Immature natural killer cell (primary cell): ENCODE measurements around the gene NGDN. TPM values are rescaled to one million over a fixed set of nuclear protein-coding genes. Genes with fewer than 3 reads are reported as not detected.

Experiments used
- DNase-seq, 3 donors: peaks; one replicate each; pipeline ENCODE4 v3.0.0; 2022; ENCODE audit warnings: mixed read lengths in 1 of 3
- H3K27ac Mint-ChIP-seq, 6 donors: one replicate each; pipeline ENCODE4 v1.8.0; 2020; ENCODE audit warnings: mixed read lengths in 6 of 6, mild to moderate bottlenecking in 5 of 6, inconsistent platforms in 4 of 6, moderate library complexity in 3 of 6
- H3K27me3 Mint-ChIP-seq, 3 donors: one replicate each; pipeline ENCODE4 v1.8.0; 2020 to 2021; ENCODE audit warnings: low read depth in 3 of 3, mild to moderate bottlenecking in 3 of 3, mixed read lengths in 3 of 3, moderate library complexity in 3 of 3, inconsistent platforms in 1 of 3
- H3K36me3 Mint-ChIP-seq, 3 donors: one replicate each; pipeline ENCODE4 v1.8.0; 2020; ENCODE audit warnings: mixed read lengths in 3 of 3, inconsistent platforms in 2 of 3, mild to moderate bottlenecking in 2 of 3
- H3K4me1 Mint-ChIP-seq, 2 donors: one replicate each; pipeline ENCODE4 v1.8.0; 2020; ENCODE audit warnings: inconsistent platforms in 2 of 2, mild to moderate bottlenecking in 2 of 2, mixed read lengths in 2 of 2, moderate library complexity in 1 of 2
- H3K4me3 Mint-ChIP-seq, 5 donors: one replicate each; pipeline ENCODE4 v1.8.0; 2020; ENCODE audit warnings: mild to moderate bottlenecking in 5 of 5, mixed read lengths in 5 of 5, inconsistent platforms in 3 of 5, moderate library complexity in 3 of 5
- H3K9me3 Mint-ChIP-seq, 6 donors: one replicate each; pipeline ENCODE4 v1.8.0; 2020; ENCODE audit warnings: mild to moderate bottlenecking in 6 of 6, mixed read lengths in 6 of 6, inconsistent platforms in 4 of 6, moderate library complexity in 3 of 6
- polyA plus RNA-seq, 3 donors: library from polyadenylated mRNA; unstranded; fragments of 300-500 nt; fragmentation: Illumina TruSeq; gene quantifications; one replicate each; pipeline ENCODE4 v1.2.3, GENCODE V29; 2021

Gene NGDN
- polyA plus RNA-seq, 3 donors from 2014 or later = 52.3 to 84.8 (median 81.5) TPM

DNA sequence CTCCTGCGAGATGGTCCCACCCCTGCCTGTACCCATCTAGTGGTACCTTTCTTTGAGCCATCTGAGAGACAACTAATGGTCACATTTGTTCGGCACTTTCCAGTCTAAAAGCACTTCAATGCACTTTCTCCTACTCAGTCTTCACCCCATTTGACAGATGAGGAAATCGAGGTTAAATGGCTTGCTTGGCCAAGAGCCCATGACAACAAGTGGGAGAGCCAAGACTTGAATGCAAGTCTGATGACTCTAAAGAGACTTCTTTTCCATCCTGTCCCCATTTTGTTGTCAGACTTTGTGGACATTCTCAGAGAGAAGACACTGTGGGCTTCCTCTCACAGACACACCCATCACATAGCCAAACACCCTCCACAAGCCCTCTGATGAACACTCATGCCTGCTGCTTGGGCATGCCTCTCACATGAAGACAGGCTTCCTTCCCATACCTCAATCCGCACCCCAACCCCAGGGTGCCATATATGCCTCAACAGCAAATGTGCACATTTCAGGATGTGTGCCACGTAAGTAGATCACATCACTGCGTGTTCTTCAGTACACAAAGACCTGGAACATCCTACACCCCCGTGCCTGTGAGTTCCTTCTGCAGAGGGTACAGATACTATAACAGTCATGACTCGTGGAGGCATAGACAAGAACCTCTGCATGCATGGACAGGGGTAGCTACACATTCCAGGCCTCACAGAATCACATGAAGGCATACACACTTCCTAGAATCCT is 34.8 kb upstream of the NGDN start:
- H3K27me3 Mint-ChIP-seq = peaks cover 1 to 11% (median 2%) of the 10 kb centered on the region in 3 donors
- no peaks in the 10 kb centered on the region for H3K36me3 Mint-ChIP-seq
- H3K9me3 Mint-ChIP-seq = no peaks in the 10 kb centered on the region
- peaks cover 0 to 3% of the 10 kb centered on the region in 2 donors for H3K4me1 Mint-ChIP-seq
- H3K4me3 Mint-ChIP-seq = no peak overlapping the region
- no peak overlapping the region for H3K27ac Mint-ChIP-seq
- no peak for DNase-seq

DNA sequence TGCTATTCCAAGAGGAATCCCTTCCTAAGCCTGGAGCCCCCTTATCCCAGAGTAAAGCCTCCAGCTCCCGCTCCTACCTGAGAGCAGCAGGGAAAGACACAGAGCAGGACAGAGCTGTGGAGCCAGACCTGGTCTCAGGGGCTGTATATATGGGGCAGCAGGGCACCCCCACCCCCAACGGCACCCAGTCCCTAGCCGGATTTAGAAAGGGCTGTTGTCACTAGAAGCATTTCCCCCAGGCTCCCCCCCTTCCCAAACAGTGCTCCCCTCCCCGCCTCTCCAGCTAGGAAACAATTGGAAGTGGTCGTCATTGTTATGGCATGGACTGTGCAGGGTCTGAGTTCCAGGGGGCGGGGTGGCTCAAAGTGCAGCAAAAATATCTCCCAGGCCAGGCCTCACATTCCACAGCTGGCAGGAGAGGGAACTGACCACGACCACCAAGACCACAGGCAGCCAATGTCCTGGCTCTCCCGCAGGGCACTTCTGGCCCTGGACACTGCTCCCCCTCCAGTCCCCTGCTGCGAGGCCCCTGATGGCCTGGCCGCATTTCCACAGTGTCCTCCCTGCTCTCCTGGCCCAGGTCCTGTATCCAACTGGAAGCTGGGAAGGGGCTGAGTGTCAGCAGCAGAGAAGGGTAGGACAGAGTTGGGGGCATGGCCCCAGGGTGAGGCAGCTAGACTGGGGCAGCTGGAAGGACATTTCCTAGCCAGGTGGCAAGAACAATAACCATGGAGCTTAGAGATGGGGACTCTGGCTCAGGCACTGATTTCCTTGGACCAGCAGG is 33.8 kb upstream of the NGDN start, which contains the start of gene MYH7:
TSS of gene MYH7 (minus strand) at position 118 of the 784 bp plus-strand sequence. CDS start 1,928 bp downstream, outside the sequence.
- no peaks in the 10 kb centered on the region for H3K36me3 Mint-ChIP-seq
- no peak within 1 kb of the TSS for H3K27ac Mint-ChIP-seq

DNA sequence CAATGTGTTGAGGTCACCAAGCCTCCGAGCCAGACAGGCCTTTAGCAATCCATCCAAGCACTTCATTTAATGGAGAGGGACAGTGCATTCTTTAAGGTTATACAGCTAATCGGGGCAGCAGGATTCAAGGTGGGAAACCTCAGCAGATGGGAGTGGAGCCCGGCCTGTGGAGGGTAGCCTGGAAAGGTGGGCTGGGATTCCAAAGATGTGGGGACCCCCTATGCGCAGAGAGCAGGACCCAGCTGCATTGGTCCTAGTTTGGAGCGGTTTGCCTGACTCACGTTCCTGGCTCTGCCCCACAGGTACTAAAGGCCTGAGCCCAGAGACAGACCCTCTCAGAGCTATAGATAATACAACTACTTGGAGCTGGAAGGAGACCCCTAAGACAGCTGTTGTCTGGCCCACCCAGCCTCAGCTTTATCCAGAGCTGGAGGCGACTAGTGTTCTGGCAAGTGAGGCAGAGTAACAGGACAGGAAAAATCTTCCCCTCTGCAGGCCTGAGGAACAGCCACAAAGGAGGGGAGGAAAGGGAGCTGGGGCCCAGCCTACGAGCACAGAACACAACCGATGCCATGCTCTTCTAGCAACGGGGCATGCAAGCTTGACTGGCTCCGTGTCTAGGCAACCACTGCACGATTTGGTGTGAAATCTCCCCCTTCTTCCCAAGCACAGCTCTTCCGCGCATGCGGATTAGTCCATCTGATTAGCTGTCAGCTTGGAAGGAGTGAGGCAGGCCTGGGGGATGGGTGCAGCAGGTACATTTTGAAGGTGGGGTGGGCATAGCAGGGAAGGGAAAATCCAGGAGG is 33.0 kb upstream of the NGDN start:
- peaks cover 1 to 8% (median 2%) of the 10 kb centered on the region in 3 donors for H3K27me3 Mint-ChIP-seq
- DNase-seq = no peak
- no peaks in the 10 kb centered on the region for H3K9me3 Mint-ChIP-seq
- H3K4me3 Mint-ChIP-seq = no peak overlapping the region
- H3K36me3 Mint-ChIP-seq = no peaks in the 10 kb centered on the region
- H3K27ac Mint-ChIP-seq = no peak overlapping the region
- peaks cover 0 to 3% of the 10 kb centered on the region in 2 donors for H3K4me1 Mint-ChIP-seq

More for the DNA sequence above, 33.8 kb upstream of the NGDN start, which contains the start of gene MYH7:
- no peak within 1 kb of the TSS for H3K4me3 Mint-ChIP-seq
- peaks cover 0 to 3% of the 10 kb centered on the region in 2 donors for H3K4me1 Mint-ChIP-seq
- peaks cover 1 to 11% (median 2%) of the 10 kb centered on the region in 3 donors for H3K27me3 Mint-ChIP-seq
- DNase-seq = no peak
- H3K9me3 Mint-ChIP-seq = no peaks in the 10 kb centered on the region

DNA sequence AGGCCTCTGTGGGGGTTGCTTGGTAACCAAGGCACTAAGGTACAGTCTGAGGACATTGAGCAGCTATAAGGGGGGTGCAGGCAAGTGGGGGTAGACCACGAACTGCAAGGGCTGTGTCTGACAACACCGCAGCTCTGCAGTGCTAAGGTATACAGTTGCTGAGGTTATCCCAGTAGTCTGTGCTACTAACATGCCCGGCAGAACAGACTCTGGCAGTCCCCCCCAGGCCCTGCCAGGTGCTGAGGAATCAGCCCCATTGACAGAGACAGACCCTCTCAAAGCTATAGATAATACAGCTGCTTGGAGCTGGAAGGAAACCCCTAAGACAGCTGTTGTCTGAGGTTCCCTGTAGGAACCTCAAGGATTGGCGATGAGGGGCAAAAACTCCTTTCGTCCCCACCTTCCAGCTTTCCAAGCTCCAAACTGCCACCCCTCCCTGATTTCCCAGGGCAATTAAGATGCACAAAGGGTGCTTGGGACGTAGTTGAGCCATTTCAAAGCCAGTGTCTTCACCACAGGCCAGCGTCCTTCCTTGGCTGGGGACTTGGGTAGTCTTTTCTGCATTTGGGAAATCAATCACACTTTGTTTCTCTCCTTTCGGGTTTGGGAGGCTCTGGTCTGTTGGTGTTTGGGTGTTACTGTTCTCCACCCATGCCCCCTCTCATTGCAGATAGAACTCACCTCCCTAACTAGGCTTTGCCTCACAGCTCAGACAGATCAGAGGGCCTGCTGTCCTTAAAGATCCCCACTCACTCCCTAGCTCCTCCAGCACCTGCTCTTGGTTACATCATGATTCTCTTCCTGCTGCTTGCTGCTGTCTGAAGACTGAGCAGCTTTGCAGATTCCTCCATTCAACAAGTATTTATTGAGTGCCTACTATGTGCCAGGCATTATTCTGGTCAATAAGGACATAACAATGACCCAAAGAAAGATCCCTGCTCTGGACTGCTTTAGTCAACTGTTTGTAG is 32.1 kb upstream of the NGDN start:
- H3K9me3 Mint-ChIP-seq = no peaks in the 10 kb centered on the region
- H3K27me3 Mint-ChIP-seq = peaks cover 1 to 6% (median 2%) of the 10 kb centered on the region in 3 donors
- H3K4me3 Mint-ChIP-seq = peak overlapping the region in 1 of 5 donors; percentile 12
- H3K27ac Mint-ChIP-seq = peak overlapping the region in 1 of 6 donors; percentile 34
- no peak for DNase-seq
- no peaks in the 10 kb centered on the region for H3K36me3 Mint-ChIP-seq
- peaks cover 0 to 3% of the 10 kb centered on the region in 2 donors for H3K4me1 Mint-ChIP-seq

DNA sequence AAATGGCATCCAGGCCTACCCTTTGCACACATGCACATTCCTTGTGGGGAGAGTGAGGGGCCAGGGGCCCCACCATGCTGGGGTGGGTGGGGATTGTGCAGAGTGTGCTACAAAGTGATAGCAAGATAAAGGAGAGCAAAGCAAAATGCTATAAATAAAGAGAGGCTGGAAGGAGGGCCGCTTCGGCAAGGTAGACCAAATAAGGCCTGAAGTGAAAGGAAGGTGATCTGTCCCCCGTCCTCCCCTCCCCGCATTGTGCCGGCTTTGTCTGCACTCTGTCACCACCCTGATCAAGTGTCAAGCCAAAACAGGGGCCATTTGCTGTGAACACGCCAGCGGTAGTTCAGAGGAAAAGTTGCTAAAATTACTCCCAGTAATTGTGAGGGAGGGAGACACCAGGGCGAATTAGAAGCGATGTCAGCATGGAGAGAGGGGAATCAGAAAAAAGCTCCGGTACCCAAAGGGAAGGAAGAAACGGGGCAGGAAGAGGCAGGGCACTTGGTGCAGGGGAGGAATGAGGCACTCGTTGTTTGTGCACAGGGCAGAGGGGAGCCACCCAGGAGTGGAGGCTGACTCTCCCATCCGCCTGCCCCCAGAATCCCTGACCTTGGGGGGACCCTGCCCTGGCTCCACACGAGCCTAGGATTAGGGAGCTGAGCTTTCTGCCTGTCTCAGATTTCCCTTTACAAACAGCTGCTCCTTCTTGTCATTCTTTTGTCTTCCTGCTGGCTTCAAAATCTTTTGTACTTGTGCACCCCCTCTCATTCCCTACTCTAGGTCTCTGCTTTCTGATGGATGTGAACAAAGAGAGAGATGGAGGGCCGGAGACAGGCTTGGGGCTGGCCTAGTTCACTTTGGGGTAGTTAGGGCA is 31.2 kb upstream of the NGDN start:
- DNase-seq = no peak
- H3K4me1 Mint-ChIP-seq = peaks cover 0 to 3% of the 10 kb centered on the region in 2 donors
- peak overlapping the region in 2 of 6 donors; percentile 71 to 81 for H3K27ac Mint-ChIP-seq
- H3K9me3 Mint-ChIP-seq = no peaks in the 10 kb centered on the region
- H3K4me3 Mint-ChIP-seq = peak overlapping the region in 2 of 5 donors; percentile 31 to 52
- H3K36me3 Mint-ChIP-seq = no peaks in the 10 kb centered on the region
- peaks cover 0 to 8% (median 2%) of the 10 kb centered on the region in 3 donors for H3K27me3 Mint-ChIP-seq

DNA sequence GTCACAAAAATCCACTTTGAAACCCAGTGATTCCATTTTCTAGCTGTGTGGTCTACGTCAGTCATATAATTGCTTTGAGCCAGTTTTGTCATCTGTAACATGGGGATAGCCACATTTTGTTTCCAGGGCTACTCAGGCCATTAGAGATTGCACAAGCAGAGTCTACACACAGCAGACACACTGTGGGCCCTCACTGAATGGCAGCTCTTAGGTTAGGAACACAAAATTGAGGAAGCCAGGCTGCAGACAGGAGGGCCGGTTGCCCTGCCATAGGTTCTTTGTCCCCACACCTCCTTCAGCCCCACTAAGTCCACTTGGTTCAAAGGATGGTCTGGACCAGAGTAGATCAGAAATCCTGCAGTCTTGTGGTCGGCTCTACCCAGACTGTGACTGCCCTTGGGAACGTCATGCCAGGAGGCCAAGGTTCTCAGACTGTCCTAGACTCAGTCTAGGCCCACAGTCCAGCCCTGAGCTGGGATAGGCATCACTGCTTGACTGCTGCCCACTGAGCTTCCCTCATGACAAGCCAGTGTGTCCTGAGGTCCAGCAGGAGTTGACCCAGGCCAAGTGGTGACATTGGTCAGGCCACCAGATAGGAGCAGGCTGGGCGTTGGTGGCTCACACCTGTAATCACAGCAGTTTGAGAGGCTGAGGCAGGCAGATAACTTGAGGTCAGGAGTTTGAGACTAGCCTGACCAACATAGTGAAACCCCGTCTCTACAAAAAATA is 30.2 kb upstream of the NGDN start:
- H3K27ac Mint-ChIP-seq = no peak overlapping the region
- H3K9me3 Mint-ChIP-seq = no peaks in the 10 kb centered on the region
- H3K36me3 Mint-ChIP-seq = no peaks in the 10 kb centered on the region
- no peak overlapping the region for H3K4me3 Mint-ChIP-seq
- peaks cover 0 to 3% of the 10 kb centered on the region in 2 donors for H3K4me1 Mint-ChIP-seq
- DNase-seq = no peak
- peaks cover 0 to 10% (median 2%) of the 10 kb centered on the region in 3 donors for H3K27me3 Mint-ChIP-seq

DNA sequence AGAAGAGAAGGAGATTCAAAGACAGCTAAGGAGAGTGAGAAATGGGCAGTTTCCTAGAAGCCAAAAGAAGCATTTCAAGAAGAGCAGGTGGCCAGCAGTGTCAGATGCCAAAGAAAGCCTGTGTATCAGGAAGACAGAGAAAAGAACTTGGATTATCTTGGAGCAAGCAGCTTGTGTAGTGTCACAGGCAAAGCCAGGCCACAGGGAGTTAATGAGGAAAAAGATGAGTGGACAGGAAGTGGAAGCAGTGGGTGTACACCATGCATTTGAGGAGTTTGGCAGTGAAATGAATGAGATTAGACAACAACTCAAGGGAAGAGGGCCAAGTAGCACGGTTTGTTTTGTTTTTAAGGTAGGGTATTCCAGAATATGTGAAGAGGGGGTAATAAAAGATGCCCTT is 28.4 kb upstream of the NGDN start:
- no peak for DNase-seq
- H3K27ac Mint-ChIP-seq = no peak overlapping the region
- no peaks in the 10 kb centered on the region for H3K9me3 Mint-ChIP-seq
- no peak overlapping the region for H3K4me3 Mint-ChIP-seq
- H3K4me1 Mint-ChIP-seq = peaks cover 0 to 3% of the 10 kb centered on the region in 2 donors
- H3K27me3 Mint-ChIP-seq = peaks cover under 1 to 10% (median 4%) of the 10 kb centered on the region in 3 donors
- H3K36me3 Mint-ChIP-seq = no peaks in the 10 kb centered on the region

DNA sequence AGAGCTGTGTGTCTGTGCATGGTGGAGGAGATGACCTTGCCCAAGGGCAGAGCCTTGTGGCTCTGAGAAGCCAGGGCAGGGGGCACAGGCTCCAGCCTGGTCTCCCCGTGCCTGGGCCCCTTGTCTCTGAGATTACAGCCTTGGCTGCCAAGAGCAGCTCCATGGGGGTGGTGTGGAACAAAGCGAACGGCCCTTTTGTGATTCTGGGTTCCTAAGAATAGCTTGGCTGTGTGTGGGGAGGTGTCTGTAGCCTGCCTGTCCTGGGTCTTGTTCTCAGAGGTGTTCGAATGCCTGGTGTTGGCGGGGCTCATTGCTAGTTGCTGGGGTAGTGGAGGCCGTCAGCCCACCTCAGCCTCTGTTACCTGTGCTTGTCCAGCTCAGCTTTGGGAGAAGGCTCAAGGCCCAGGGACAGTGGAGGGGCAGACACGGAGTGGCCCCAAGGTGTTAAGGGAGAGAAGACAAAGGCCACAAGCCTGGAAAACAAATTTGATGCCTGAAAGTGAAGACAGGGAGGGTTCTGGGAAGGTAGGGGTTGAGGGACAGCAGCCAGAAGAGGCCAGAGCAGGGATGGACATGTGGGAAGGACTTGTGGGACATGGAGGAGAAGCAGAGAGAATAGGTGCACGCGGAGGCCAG is 26.7 kb upstream of the NGDN start:
- DNase-seq = no peak
- Mint-ChIP-seq H3K9me3 (no peaks in the 10 kb centered on the region), H3K36me3 (no peaks in the 10 kb centered on the region), H3K27ac (no peak overlapping the region), H3K4me3 (no peak overlapping the region), H3K27me3 (peaks cover 1 to 8% (median 6%) of the 10 kb centered on the region in 3 donors), H3K4me1 (peaks cover 0 to 3% of the 10 kb centered on the region in 2 donors)

DNA sequence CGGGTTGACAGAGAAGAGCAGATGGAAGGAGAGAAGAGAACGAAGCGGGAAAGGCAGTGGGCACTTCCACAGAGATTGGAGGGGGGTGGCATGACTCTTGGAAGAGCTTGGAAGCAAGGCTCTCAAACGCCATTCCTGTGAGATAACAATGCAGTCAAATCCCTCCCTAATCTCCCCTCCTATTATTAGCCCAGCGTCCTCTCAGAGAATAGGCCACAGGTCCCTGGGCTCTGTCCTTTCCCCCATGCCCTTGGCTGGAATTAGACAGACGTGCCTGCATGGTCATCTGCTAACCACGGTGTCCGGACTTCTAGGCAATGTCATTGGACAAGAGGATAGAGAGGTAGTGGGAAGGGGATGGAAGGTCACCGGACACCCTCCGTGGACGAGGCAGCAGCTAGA is 26.1 kb upstream of the NGDN start:
- H3K4me3 Mint-ChIP-seq = no peak overlapping the region
- H3K4me1 Mint-ChIP-seq = no peaks in the 10 kb centered on the region
- no peak for DNase-seq
- H3K9me3 Mint-ChIP-seq = no peaks in the 10 kb centered on the region
- no peaks in the 10 kb centered on the region for H3K36me3 Mint-ChIP-seq
- H3K27ac Mint-ChIP-seq = no peak overlapping the region
- peaks cover 1 to 8% (median 7%) of the 10 kb centered on the region in 3 donors for H3K27me3 Mint-ChIP-seq

DNA sequence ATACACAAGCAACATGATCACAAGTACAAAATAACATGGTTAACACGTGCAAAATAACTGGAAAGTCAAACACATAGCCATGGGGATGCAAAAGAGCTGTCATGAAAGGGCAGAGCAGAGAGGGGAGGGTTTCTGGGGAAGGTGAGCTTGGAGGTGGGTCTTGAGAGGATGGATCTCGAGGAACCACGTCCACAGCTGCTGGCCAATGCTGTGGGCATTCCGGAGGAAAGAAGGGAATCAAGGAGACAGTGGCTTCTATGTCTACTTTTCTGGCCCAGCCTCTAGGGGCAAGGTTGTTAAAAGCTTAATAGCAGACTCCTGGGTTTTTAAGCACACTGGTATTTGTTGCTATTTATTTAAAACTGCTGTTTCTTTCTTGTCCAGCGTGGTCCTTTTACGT is 25.6 kb upstream of the NGDN start:
- Mint-ChIP-seq H3K4me3 (no peak overlapping the region), H3K4me1 (no peaks in the 10 kb centered on the region), H3K27ac (no peak overlapping the region), H3K27me3 (peaks cover 1 to 8% (median 7%) of the 10 kb centered on the region in 3 donors), H3K36me3 (no peaks in the 10 kb centered on the region), H3K9me3 (no peaks in the 10 kb centered on the region)
- no peak for DNase-seq

DNA sequence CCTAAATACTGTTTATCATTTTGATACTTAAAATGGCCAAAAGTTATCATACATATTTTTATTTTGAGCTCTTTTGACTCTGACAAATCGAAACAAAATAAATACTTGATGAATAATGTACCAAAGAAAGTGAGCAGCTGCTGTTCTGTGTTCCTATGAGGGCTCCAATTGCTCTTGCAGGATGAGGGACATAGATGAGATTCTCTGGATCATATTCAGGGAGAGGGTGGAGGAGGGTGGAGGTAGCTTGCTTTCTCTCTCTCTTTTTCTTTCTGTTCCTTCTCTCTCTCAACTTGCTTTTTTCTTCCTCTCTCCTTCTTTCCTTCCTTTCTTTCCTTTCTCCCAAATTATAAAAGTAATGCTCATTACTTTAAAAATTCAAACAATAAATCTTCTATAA is 25.2 kb upstream of the NGDN start:
- Mint-ChIP-seq H3K4me3 (no peak overlapping the region), H3K27me3 (peaks cover 2 to 8% (median 7%) of the 10 kb centered on the region in 3 donors), H3K27ac (no peak overlapping the region)

More for the DNA sequence above, 25.2 kb upstream of the NGDN start:
- H3K9me3 Mint-ChIP-seq = no peaks in the 10 kb centered on the region
- no peak for DNase-seq
- no peaks in the 10 kb centered on the region for H3K4me1 Mint-ChIP-seq
- no peaks in the 10 kb centered on the region for H3K36me3 Mint-ChIP-seq
